Stimulated activated memory B cell treated with anti-CD40 and anti-IgM and Interleukin-4, amounts not matched to agents 10 μg/mL and 1 μg/mL and 100 μg/mL, for 72 hours (primary cell): ENCODE data around the gene WWOX.

Source experiments
- ATAC-seq: fragments of 150-1000 bp; cut with Tn5 transposase; 2 replicates; pipeline ENCODE4 v1.10.0; 2021
- H3K27ac Mint-ChIP-seq: one replicate; pipeline ENCODE4 v1.8.0; 2022; ENCODE audit warnings: mild to moderate bottlenecking, mixed read lengths
- H3K27me3 Mint-ChIP-seq: one replicate; pipeline ENCODE4 v1.8.0; 2022; ENCODE audit warnings: mixed read lengths
- H3K36me3 Mint-ChIP-seq: one replicate; pipeline ENCODE4 v1.8.0; 2022; ENCODE audit warnings: mixed read lengths
- H3K4me1 Mint-ChIP-seq: one replicate; pipeline ENCODE4 v1.8.0; 2022; ENCODE audit warnings: mixed read lengths
- H3K4me3 Mint-ChIP-seq: one replicate; pipeline ENCODE4 v1.8.0; 2022; ENCODE audit warnings: mild to moderate bottlenecking, moderate library complexity, mixed read lengths
- H3K9me3 Mint-ChIP-seq: one replicate; pipeline ENCODE4 v1.8.0; 2022; ENCODE audit warnings: mixed read lengths

Gene WWOX

DNA sequence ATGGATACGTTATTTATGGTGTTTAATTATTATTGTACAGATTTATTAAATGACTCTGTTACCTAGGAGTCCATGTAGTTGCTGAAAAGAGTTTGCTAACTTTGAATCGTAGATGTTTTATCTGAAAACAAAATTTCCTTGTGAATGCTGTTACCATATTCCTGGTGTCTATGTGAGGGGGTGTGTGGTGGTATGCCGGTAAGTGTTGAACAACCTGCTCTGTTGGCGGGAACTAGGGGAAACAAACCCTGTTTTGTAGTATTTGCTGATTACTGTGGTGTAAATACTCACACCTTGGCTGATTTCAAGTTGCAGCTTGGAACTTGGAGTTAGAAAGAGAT, 386.4 kb downstream of the WWOX start:
- Mint-ChIP-seq H3K4me3 (no peak overlapping the region), H3K36me3 (peaks cover 1% of the 10 kb centered on the region), H3K4me1 (no peaks in the 10 kb centered on the region), H3K27ac (no peak overlapping the region), H3K27me3 (no peaks in the 10 kb centered on the region), H3K9me3 (no peaks in the 10 kb centered on the region)
- no peak for ATAC-seq

DNA sequence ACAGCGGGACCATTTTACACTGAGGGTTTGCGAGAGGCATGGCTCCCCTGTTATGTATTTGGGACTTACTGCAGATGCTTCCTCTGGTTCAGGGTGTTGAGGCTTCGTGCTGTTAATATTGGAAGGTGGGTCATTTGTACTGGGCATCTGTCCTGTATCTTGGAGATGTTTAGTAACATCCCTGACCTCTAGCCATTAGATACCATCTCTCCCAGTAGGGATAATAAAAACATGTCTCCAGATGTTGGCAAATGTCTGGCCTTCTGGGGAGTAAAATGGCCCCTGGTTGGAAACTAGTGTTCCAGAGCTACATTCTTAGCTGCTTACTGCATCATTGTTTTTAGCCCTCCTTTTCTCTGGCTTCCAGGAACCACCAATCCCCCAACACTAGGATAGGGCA, 388.0 kb downstream of the WWOX start:
- no peaks in the 10 kb centered on the region for H3K4me1 Mint-ChIP-seq
- no peak for ATAC-seq
- no peak overlapping the region for H3K4me3 Mint-ChIP-seq
- H3K27me3 Mint-ChIP-seq = no peaks in the 10 kb centered on the region
- no peak overlapping the region for H3K27ac Mint-ChIP-seq
- H3K9me3 Mint-ChIP-seq = no peaks in the 10 kb centered on the region
- peaks cover 14% of the 10 kb centered on the region for H3K36me3 Mint-ChIP-seq

DNA sequence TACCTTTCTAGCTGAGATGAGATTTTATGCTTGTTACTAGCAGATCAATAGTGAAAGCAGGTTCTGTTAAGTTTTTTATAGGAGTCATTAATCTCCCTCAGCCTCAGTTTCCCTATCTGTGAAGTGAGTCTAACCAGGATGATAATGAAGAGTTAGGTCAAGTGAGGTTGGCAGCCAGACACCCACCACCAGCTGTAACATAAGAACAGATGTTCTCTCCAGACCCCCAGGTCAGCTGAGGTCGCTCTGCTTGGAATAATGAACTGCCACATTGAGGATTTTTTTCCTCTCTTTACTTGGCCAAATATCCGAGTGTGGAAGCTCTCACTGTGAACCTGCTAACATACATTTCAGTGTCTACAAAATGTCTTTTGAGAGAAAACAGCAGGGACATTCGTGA, 389.6 kb downstream of the WWOX start:
- no peak for ATAC-seq
- Mint-ChIP-seq H3K27me3 (no peaks in the 10 kb centered on the region), H3K9me3 (no peaks in the 10 kb centered on the region), H3K4me3 (no peak overlapping the region), H3K4me1 (no peaks in the 10 kb centered on the region), H3K27ac (no peak overlapping the region), H3K36me3 (peaks cover 14% of the 10 kb centered on the region)

DNA sequence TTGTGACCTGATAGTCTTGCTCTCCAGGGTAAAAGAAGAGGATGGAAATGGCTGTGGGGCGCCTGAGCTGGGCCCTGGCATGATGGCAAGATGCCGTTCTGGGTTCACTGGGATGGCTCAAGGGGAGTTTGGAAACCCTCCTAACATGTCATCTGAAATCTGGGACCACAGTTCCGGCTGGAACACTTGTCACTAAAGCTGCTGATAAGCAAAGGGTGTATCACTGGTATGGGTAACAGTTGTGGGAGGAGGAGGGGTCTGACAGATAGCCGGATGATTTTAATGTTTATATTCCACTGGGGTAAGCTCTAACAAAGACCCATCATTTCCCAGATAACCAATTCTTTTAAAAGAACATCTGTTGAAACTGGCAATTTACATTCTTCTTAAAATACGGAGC, 390.2 kb downstream of the WWOX start:
- H3K4me1 Mint-ChIP-seq = no peaks in the 10 kb centered on the region
- H3K27ac Mint-ChIP-seq = no peak overlapping the region
- no peaks in the 10 kb centered on the region for H3K27me3 Mint-ChIP-seq
- no peaks in the 10 kb centered on the region for H3K9me3 Mint-ChIP-seq
- no peak overlapping the region for H3K4me3 Mint-ChIP-seq
- H3K36me3 Mint-ChIP-seq = peaks cover 14% of the 10 kb centered on the region
- no peak for ATAC-seq

DNA sequence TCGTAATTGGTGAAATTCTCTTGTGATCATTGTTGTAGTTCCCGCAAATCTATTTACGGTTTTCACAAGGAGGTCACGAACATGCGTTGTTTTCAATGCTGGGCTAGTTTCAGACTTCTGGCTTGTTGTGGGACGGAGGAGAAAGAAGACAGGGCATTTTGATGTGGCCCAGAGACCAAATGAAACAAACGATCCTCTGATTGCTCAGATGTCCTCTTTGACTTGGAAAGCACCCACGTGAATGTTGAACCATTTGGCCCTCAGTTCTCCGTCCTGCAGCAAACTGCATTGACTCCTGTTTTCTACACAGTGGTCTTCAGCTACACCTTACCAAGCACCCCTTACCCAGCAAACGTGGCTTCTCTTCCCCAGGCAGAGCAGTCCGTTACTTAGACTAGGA, 391.0 kb downstream of the WWOX start:
- no peak overlapping the region for H3K27ac Mint-ChIP-seq
- H3K9me3 Mint-ChIP-seq = no peaks in the 10 kb centered on the region
- no peaks in the 10 kb centered on the region for H3K27me3 Mint-ChIP-seq
- H3K4me3 Mint-ChIP-seq = no peak overlapping the region
- peaks cover 14% of the 10 kb centered on the region for H3K36me3 Mint-ChIP-seq
- no peaks in the 10 kb centered on the region for H3K4me1 Mint-ChIP-seq
- no peak for ATAC-seq

DNA sequence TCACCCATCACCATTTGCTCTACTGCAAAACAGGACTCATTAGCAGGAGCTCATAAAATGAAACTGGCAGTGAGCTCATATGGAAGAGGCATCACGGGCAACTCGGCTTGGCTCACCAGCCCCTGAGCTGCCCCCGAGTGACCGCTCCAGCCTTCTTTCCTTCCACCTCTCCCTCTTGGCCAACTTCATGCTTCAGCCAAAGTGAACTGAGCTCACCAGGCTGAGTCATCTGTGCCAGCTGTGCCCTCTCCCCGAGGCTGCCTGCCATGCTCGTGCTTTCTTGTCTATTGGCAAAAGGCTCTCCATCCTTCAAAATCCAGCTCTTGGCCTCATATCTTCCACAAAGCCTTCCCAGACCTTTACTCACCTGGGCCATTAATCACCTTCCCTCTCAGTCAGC, 391.4 kb downstream of the WWOX start:
- ATAC-seq = no peak

DNA sequence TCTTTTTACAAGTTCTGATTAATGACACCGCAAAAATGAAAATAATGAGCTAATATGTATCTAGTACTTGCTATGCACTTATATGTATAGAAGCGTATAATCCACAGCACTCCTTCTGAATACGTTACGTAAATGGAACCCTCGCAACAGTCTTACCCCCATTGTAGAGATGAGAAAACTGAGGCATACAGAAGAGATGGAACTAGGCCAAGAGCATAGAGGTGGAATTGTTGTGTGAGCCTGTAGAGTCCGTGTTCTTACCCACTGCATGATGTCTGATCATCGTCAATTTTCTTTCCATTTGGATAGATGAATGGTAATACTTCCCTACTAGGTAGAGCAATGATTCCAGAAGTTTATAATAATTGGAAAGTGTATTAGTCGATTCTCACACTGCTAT, 394.1 kb downstream of the WWOX start:
- H3K4me3 Mint-ChIP-seq = no peak overlapping the region
- peaks cover 14% of the 10 kb centered on the region for H3K36me3 Mint-ChIP-seq
- H3K27me3 Mint-ChIP-seq = no peaks in the 10 kb centered on the region
- no peaks in the 10 kb centered on the region for H3K9me3 Mint-ChIP-seq
- H3K27ac Mint-ChIP-seq = no peak overlapping the region
- ATAC-seq = no peak
- no peaks in the 10 kb centered on the region for H3K4me1 Mint-ChIP-seq

More for the DNA sequence above, 391.4 kb downstream of the WWOX start:
- Mint-ChIP-seq H3K9me3 (no peaks in the 10 kb centered on the region), H3K4me3 (no peak overlapping the region), H3K27me3 (no peaks in the 10 kb centered on the region), H3K27ac (no peak overlapping the region), H3K4me1 (no peaks in the 10 kb centered on the region), H3K36me3 (peaks cover 14% of the 10 kb centered on the region)

DNA sequence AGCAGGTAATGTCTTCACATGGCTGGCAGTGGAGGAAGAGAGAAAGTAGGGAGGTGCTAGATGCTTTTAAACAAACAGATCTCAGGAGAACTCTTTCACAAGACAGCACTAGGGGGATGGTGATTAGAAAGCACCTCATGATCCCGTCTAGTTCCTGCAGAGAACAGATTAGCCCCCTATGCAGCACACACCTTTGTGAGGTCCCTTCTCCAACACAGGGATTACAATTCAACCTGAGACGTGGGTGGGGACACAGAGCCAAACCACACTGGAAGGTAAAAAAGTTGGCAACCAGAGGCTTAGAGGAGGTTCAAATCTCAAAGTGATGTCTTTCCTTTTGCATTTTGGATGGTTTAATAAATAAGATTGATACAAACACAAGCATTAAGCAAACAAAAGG, 394.7 kb downstream of the WWOX start:
- ATAC-seq = no peak
- no peaks in the 10 kb centered on the region for H3K4me1 Mint-ChIP-seq
- no peak overlapping the region for H3K27ac Mint-ChIP-seq
- no peaks in the 10 kb centered on the region for H3K9me3 Mint-ChIP-seq
- no peaks in the 10 kb centered on the region for H3K27me3 Mint-ChIP-seq
- H3K36me3 Mint-ChIP-seq = peaks cover 14% of the 10 kb centered on the region
- H3K4me3 Mint-ChIP-seq = no peak overlapping the region

DNA sequence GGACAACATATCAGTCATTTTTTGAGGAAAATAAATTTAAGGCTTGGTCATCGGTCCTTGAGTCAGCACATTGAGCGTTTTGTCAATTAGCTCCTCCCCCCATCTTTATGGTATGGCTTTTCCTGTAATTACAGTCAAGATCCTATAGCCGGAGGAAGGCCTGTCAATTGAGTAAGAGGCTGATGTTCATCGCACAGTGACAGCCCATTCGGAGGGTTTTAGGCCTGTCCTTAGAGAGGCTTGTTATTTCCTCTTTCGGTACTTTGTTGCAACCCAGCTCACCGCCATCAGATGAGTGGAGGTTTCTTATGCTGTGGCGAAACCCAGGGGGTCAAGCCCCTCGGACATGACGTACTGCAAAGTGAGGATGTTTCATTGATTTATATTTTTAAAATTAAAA, 395.2 kb downstream of the WWOX start:
- Mint-ChIP-seq H3K4me1 (no peaks in the 10 kb centered on the region), H3K9me3 (no peaks in the 10 kb centered on the region), H3K4me3 (no peak overlapping the region), H3K27me3 (no peaks in the 10 kb centered on the region), H3K27ac (no peak overlapping the region), H3K36me3 (peaks cover 14% of the 10 kb centered on the region)
- no peak for ATAC-seq

DNA sequence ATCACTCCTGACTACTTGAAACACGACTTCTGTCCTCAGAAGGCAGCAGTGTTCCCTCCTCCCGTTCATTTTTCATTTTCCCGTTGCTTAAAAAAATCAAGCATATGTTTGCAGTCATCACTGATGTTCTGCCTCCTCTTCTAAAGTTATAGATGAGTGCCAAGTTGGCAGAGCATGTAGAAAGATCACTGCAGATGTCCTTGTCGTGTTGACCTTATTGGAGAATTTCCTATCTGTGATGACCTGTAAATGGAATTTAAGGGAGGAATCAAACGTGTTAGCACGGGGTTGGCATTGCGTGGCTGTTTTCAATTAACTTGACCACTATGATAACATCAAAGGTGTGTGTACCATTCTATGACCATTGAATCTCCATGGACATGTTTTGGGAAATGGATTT, 396.7 kb downstream of the WWOX start:
- H3K9me3 Mint-ChIP-seq = no peaks in the 10 kb centered on the region
- H3K27me3 Mint-ChIP-seq = no peaks in the 10 kb centered on the region
- H3K4me3 Mint-ChIP-seq = no peak overlapping the region
- H3K4me1 Mint-ChIP-seq = no peaks in the 10 kb centered on the region
- no peak overlapping the region for H3K27ac Mint-ChIP-seq
- no peak for ATAC-seq
- H3K36me3 Mint-ChIP-seq = peaks cover 10% of the 10 kb centered on the region

DNA sequence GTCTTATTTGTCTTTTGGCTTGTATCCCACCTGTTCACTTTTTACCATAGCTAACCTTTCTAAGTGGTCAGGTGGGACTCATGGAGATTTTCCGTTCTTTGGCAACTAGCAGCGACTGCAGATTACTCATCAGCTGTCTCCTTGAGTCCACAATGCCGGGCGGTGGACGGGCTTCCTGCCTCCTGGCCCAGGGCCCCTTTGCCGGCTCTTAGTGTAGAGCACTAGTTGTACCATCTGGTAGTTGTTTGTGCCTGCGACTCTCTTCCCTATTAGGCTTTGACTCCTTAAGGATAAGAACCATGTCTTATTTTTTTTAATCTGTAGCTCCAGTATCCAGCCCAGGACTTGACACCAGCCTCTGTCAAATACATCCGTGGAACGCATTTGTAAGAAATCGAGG, 399.9 kb downstream of the WWOX start:
- H3K36me3 Mint-ChIP-seq = no peaks in the 10 kb centered on the region
- H3K27me3 Mint-ChIP-seq = no peaks in the 10 kb centered on the region
- no peaks in the 10 kb centered on the region for H3K4me1 Mint-ChIP-seq
- no peak overlapping the region for H3K4me3 Mint-ChIP-seq
- H3K27ac Mint-ChIP-seq = no peak overlapping the region
- ATAC-seq = no peak
- H3K9me3 Mint-ChIP-seq = no peaks in the 10 kb centered on the region

DNA sequence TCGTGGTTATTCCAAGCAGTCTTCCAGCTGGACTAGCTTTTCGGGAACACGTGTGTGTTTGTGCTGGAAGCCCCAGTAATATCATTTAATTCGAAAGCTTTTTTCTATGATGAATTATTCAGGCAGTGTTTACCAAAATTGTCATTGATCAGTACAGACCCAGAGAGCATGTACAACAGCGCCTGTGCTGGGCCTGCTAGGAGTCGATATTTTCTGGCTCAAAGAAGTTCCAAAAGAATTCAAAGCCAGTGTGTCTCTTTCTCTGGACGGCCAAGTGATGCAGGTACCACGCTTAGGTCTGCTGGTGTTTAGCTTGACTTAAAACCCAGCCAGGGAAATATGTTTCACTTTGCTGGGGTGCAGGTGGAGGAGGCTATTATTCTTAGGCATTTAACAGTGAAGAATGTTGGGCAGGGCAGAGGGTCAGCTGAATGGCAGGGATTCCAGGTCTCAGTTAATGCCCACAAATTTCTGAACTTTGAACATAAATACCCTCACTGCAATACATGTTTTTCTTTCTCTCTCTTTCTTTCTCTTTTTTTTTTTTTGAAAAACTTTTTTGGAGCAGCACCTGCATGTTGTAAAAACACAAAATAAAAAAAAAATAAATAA, 401.3 kb downstream of the WWOX start:
- Mint-ChIP-seq H3K4me3 (no peak overlapping the region), H3K27ac (no peak overlapping the region), H3K9me3 (no peaks in the 10 kb centered on the region), H3K27me3 (no peaks in the 10 kb centered on the region), H3K36me3 (no peaks in the 10 kb centered on the region), H3K4me1 (no peaks in the 10 kb centered on the region)
- ATAC-seq = no peak

DNA sequence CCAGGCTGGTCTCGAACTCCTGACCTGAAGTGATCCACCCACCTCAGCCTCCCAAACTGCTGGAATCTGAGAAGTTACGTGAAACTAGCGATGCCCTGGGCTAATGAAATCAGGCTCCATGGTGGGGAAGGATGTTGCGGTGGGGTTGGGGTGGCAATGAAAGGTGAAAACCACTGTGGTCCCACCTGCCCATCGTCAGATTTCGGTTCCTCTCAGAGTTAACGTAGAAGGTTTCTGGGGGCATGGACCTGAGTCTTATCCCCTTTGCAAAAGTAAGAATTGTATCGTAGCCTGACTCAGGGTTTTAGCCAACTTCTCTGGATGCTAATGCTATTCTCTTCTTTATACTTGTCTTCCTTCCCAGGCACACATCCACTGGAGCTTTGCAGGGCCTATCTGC, 402.3 kb downstream of the WWOX start:
- H3K4me3 Mint-ChIP-seq = no peak overlapping the region
- peak; percentile 59 for ATAC-seq
- H3K27ac Mint-ChIP-seq = no peak overlapping the region
- no peaks in the 10 kb centered on the region for H3K27me3 Mint-ChIP-seq
- no peaks in the 10 kb centered on the region for H3K36me3 Mint-ChIP-seq
- no peaks in the 10 kb centered on the region for H3K9me3 Mint-ChIP-seq
- H3K4me1 Mint-ChIP-seq = no peaks in the 10 kb centered on the region

DNA sequence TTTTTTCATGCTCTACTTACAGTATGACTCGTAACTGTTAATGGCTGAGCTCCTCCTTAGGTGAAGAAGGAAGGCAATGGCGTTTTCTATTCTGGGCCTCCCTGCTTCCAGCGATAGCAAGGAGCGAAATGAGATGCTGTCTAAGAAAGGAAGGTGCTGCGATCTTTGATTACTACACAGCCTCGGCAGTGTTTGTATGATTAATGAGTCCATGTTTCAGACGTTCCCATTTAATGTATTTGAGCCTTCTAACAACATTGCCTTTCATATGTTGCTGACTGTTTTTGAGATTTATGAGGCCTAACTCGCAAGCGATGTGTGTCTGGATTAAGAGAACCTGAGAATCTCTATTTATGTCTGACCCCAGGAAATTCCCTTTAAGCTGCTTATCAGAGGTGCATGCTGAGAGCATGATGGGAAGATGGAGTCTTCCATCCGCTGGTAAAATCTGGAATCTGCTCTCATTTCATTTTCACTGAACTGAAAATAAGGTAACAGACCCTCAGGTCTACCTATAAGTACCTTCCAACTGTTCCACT, 403.4 kb downstream of the WWOX start:
- no peaks in the 10 kb centered on the region for H3K4me1 Mint-ChIP-seq
- H3K27ac Mint-ChIP-seq = no peak overlapping the region
- H3K27me3 Mint-ChIP-seq = no peaks in the 10 kb centered on the region
- no peaks in the 10 kb centered on the region for H3K9me3 Mint-ChIP-seq
- ATAC-seq = no peak
- no peaks in the 10 kb centered on the region for H3K36me3 Mint-ChIP-seq
- no peak overlapping the region for H3K4me3 Mint-ChIP-seq

DNA sequence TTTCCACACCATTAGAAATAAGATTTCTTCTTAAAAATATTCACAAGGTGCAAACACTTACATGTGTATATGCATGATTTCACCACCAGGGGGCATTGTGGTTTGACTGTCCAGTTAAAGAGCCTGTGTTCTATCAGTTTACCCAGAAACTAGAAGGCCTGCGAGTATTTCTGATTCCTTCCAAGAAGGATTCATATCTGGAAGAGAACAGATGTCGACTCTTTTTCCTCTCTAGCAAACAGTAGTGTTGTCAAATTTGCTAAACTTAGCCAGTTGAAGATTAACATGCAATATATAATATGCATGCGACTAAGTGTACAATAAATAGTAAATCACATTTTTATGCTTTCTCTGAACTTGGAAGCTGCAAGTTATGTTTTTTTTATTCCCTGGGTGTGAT, 404.1 kb downstream of the WWOX start:
- H3K27ac Mint-ChIP-seq = no peak overlapping the region
- no peak for ATAC-seq
- no peaks in the 10 kb centered on the region for H3K36me3 Mint-ChIP-seq
- no peaks in the 10 kb centered on the region for H3K9me3 Mint-ChIP-seq
- H3K4me1 Mint-ChIP-seq = no peaks in the 10 kb centered on the region
- H3K27me3 Mint-ChIP-seq = no peaks in the 10 kb centered on the region
- no peak overlapping the region for H3K4me3 Mint-ChIP-seq

DNA sequence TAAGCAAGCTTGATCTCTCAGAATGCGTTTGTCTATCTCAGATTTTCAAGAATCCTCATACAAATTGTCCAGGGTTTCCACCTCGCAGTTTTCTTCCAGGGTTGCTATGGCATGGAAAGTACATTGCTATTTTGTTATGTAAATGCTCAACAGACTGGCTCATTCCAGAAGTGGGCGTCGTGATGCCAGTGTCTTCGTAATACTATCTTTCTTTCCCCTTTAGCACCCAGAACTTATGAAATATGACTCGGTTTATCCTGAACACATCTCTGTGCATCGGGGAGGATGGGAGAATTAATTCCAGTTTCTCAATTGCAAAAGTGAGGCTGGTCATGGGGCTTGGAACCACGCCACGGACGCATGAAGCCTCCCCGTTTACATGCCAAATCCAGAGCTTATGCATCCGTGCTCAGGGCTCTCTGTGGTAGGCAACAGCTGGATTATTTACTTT, 405.0 kb downstream of the WWOX start:
- no peaks in the 10 kb centered on the region for H3K4me1 Mint-ChIP-seq
- H3K4me3 Mint-ChIP-seq = no peak overlapping the region
- no peaks in the 10 kb centered on the region for H3K36me3 Mint-ChIP-seq
- H3K9me3 Mint-ChIP-seq = no peaks in the 10 kb centered on the region
- no peaks in the 10 kb centered on the region for H3K27me3 Mint-ChIP-seq
- no peak overlapping the region for H3K27ac Mint-ChIP-seq
- ATAC-seq = no peak

DNA sequence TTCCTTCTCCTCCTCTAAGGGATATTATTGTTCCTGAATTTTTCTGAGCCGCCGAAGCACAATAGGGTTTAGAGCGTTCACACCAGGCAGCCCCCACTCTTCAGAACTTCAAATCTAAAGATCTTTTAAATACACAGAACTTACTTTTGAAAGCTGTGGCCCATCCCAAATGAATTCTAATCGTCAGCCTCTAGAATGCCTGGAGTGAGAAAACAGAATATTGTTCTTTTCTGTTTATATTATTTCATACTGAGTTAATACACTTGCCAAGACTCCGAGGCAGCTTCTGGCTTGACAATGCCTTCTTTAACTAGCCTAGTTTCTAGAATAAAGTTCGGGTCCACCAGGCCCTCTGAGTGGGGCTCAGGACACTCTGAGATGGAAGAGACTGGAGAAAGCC, 405.6 kb downstream of the WWOX start:
- H3K27me3 Mint-ChIP-seq = no peaks in the 10 kb centered on the region
- ATAC-seq = no peak
- peaks cover 3% of the 10 kb centered on the region for H3K4me1 Mint-ChIP-seq
- H3K9me3 Mint-ChIP-seq = no peaks in the 10 kb centered on the region
- no peak overlapping the region for H3K27ac Mint-ChIP-seq
- H3K36me3 Mint-ChIP-seq = no peaks in the 10 kb centered on the region
- H3K4me3 Mint-ChIP-seq = no peak overlapping the region
